ENCODE results near the gene CHST11. TPM values are rescaled to one million over a fixed set of nuclear protein-coding genes. Genes with fewer than 3 reads are reported as not detected.

CHST11 gene
- total RNA-seq, 4 donors from 2014 or later: 20.8 to 56.7 (median 26.5) TPM

DNA sequence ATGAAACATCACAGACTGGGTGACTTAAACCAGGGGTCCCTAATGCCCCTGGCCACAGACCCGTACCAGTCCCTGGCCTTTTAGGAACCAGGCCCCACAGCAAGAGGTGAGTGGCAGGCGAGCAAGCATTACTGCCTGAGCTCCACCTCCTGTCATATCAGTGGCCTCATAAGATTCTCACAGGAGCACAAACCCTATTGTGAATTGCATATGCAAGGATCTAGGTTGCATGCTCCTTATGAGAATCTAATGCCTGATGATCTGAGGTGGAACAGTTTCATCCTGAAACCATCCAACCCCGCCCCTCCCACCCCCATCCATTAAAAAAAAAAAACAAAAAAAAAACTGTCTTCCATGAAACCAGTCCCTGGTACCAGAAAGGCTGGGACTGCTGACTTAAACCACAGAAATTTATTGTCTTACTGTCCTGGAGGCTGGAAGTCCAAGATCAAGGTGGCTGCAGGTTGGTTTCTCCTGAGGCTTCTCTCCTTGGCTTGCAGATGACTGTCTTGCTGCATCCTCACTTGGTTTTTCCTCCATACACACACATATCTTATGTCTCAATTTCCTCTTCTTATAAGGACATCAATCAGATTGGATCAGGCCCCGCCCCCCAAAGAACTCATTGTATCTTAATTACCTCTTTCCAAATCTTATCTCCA, 235.9 kb downstream of the CHST11 start:
- DNase-seq (ENCODE audit: low spot score in 2 of 2): no peak
- Histone ChIP-seq H3K27me3 (no peaks in the 10 kb centered on the region), H3K9me3 (no peaks in the 10 kb centered on the region), H3K27ac (no peak overlapping the region), H3K4me3 (no peak overlapping the region), H3K36me3 (no peaks in the 10 kb centered on the region), H3K4me1 (peaks cover 0 to 20% (median 4%) of the 10 kb centered on the region in 4 donors)
- 74 to 94% methylated on average over 4 of the region's 4 CpGs for WGBS, 2 donors
- TF ChIP-seq, protein P1, sequence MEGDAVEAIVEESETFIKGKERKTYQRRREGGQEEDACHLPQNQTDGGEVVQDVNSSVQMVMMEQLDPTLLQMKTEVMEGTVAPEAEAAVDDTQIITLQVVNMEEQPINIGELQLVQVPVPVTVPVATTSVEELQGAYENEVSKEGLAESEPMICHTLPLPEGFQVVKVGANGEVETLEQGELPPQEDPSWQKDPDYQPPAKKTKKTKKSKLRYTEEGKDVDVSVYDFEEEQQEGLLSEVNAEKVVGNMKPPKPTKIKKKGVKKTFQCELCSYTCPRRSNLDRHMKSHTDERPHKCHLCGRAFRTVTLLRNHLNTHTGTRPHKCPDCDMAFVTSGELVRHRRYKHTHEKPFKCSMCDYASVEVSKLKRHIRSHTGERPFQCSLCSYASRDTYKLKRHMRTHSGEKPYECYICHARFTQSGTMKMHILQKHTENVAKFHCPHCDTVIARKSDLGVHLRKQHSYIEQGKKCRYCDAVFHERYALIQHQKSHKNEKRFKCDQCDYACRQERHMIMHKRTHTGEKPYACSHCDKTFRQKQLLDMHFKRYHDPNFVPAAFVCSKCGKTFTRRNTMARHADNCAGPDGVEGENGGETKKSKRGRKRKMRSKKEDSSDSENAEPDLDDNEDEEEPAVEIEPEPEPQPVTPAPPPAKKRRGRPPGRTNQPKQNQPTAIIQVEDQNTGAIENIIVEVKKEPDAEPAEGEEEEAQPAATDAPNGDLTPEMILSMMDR (IDR thresholded peaks at IDR 0.05): no peak

DNA sequence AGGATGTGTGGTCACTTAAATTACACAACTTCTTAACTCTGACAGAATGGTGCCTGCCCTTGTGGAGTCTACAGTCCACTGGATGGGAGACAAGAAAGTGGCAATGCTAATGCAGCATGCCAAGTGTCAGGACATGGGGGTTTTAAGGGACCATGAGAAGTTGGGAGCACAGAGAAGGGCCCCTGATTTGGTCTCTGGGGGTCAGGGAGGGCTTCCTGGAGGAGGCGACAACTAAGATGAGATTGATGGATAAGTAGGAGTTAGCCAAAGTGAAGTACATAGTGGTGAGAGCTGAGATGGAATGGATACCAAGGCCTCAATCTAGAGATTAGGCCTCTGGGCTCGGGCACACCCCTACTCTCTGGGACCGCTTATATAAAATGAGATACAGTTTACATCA, 236.7 kb downstream of the CHST11 start:
- H3K9me3 ChIP-seq: no peaks in the 10 kb centered on the region
- no peak overlapping the region for H3K27ac ChIP-seq
- TF ChIP-seq, protein P1 (IDR thresholded peaks at IDR 0.05): no peak
- no peak for TF ChIP-seq EP300 (IDR thresholded peaks at IDR 0.05)
- TF ChIP-seq POLR2A (IDR thresholded peaks at IDR 0.05): no peak
- WGBS, 2 donors: 94 to 97% methylated on average over 3 of the region's 3 CpGs
- no peaks in the 10 kb centered on the region for H3K36me3 ChIP-seq
- peaks cover 0 to 20% (median 4%) of the 10 kb centered on the region in 4 donors for H3K4me1 ChIP-seq
- no peak for DNase-seq (ENCODE audit: low spot score in 2 of 2)
- no peak overlapping the region for H3K4me3 ChIP-seq
- H3K27me3 ChIP-seq: no peaks in the 10 kb centered on the region

DNA sequence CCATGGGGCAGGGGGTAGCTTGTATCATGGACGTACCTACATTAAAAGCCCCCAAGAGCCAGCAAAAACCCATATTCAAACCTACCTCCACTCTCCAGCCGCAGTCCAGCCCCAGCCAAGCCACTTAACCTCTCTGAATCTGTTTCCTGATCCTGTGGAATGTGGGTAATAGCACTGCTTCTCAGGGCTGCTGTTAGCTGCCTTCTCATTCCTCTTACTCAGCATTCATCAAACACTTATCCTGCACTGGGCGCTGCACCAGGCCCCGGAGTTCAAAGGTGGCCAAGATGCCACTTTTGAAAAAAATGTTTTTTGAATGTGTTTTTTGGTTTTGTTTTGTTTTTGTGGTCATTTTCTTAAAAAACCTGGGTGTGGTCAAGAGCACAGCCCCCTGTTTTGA, 237.4 kb downstream of the CHST11 start:
- H3K36me3 ChIP-seq: no peaks in the 10 kb centered on the region
- no peak for DNase-seq (ENCODE audit: low spot score in 2 of 2)
- H3K4me1 ChIP-seq: peaks cover 0 to 24% (median 4%) of the 10 kb centered on the region in 4 donors
- no peaks in the 10 kb centered on the region for H3K27me3 ChIP-seq
- no peaks in the 10 kb centered on the region for H3K9me3 ChIP-seq
- H3K4me3 ChIP-seq: no peak overlapping the region
- TF ChIP-seq EP300 (IDR thresholded peaks at IDR 0.05) (no peak), POLR2A (IDR thresholded peaks at IDR 0.05) (no peak)
- TF ChIP-seq, protein P1 (IDR thresholded peaks at IDR 0.05): no peak
- 82 to 92% methylated on average over 4 of the region's 4 CpGs for WGBS, 2 donors
- no peak overlapping the region for H3K27ac ChIP-seq

GRCh38 chr12:104694711-104695110, 238.0 kb downstream of the CHST11 start:
- no peaks in the 10 kb centered on the region for H3K27me3 ChIP-seq
- H3K4me3 ChIP-seq: no peak overlapping the region
- no peak overlapping the region for H3K27ac ChIP-seq
- TF ChIP-seq, protein P1 (IDR thresholded peaks at IDR 0.05): no peak
- no peak for TF ChIP-seq EP300 (IDR thresholded peaks at IDR 0.05)
- no peak for TF ChIP-seq POLR2A (IDR thresholded peaks at IDR 0.05)
- no peaks in the 10 kb centered on the region for H3K36me3 ChIP-seq
- no peaks in the 10 kb centered on the region for H3K9me3 ChIP-seq
- peaks cover 0 to 30% (median 4%) of the 10 kb centered on the region in 4 donors for H3K4me1 ChIP-seq
- 74 to 89% methylated on average over 7 of the region's 7 CpGs for WGBS, 2 donors
- DNase-seq (ENCODE audit: low spot score in 2 of 2): no peak

DNA sequence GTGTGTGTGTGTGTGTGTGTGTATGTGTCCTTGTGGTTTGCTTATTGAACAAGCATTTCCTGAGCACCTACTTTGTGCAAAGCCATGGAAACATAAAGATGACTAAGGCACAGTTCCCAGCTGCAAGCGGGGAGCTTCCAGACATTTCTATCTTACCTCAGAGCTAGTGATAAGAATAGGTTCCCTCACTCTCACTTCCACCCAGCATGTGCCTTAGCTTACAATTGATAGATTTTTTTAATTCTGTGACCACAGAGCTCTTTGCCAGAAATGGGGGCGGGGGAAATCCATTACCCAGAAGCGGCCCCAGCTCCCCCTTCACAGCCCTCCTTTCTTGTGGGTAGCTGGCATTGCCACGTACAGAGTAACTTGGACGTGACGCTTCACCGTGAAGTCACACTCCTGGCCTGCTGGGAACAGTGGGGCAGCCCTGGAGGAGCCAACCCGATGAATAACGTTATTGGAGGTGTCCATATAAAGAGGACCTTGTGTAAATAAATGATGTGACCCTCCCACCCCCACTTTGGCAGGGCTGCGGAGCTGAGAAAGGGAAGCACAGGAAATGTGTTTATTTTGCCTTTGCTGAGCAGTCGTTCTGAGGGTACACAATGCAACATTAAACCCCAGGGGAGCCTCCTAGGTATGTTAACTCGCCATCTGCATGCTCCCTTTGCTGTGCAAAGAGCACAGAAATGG, 238.9 kb downstream of the CHST11 start:
- no peaks in the 10 kb centered on the region for H3K36me3 ChIP-seq
- H3K4me1 ChIP-seq: peaks cover 0 to 33% (median 4%) of the 10 kb centered on the region in 4 donors
- no peaks in the 10 kb centered on the region for H3K27me3 ChIP-seq
- no peaks in the 10 kb centered on the region for H3K9me3 ChIP-seq
- DNase-seq (ENCODE audit: low spot score in 2 of 2): no peak
- no peak for TF ChIP-seq EP300 (IDR thresholded peaks at IDR 0.05)
- TF ChIP-seq POLR2A (IDR thresholded peaks at IDR 0.05): no peak
- TF ChIP-seq, protein P1 (IDR thresholded peaks at IDR 0.05): no peak
- WGBS, 2 donors: 17 to 21% methylated on average over 12 of the region's 12 CpGs
- H3K27ac ChIP-seq: no peak overlapping the region
- no peak overlapping the region for H3K4me3 ChIP-seq
